HEK293 (cell line): ENCODE measurements around the gene HOXA11.
A peak's percentile ranks its signal among the peaks of the same experiment; 100 is the strongest.

Source experiments
- CTCF ChIA-PET: fragments of 350-600 bp; formaldehyde crosslinking; extraction: SDS; loops from one replicate; lab custom pipeline; 2021; ENCODE audit warnings: antibody characterized with exemption; lab: Yijun Ruan, JAX
- POLR2A ChIA-PET: fragments of 300-600 bp; formaldehyde crosslinking; extraction: SDS; loops from one replicate; lab custom pipeline; 2020; ENCODE audit warnings: antibody characterized with exemption, inconsistent platforms; lab: Yijun Ruan, JAX
- H3K27ac ChIP-seq: fragments of 200-500 bp; sonication (Bioruptor generic); 2 replicates; pipeline ENCODE4 v1.5.1; 2014; ENCODE audit warnings: low read depth, low read length, control low read depth, inconsistent platforms; ENCODE audit errors: extremely low read depth
- H3K36me3 ChIP-seq, 2 experiments: fragments of 200-500 bp in 1 of 2; sonication (Bioruptor generic) in 1 of 2; 1 replicate in 1 of 2; 2 replicates in 1 of 2; pipeline ENCODE4 v1.5.1; 2014 to 2017; ENCODE audit warnings: inconsistent platforms in 2 of 2, low read length in 2 of 2; ENCODE audit not compliant: control insufficient read depth in 2 of 2, insufficient read depth in 1 of 2
- H3K4me1 ChIP-seq: fragments of 200-500 bp; sonication (Bioruptor generic); 2 replicates; pipeline ENCODE4 v1.5.1; 2014; ENCODE audit warnings: mild to moderate bottlenecking, low read length, inconsistent platforms; ENCODE audit not compliant: control insufficient read depth, insufficient read depth
- H3K4me3 ChIP-seq: 2 replicates; pipeline ENCODE4 v1.5.1; 2011; ENCODE audit warnings: low read depth, mild to moderate bottlenecking, control low read depth, low read length, moderate library complexity
- H3K9me3 ChIP-seq: fragments of 200-500 bp; sonication (Bioruptor generic); 2 replicates; pipeline ENCODE4 v1.5.1; 2014; ENCODE audit warnings: low read depth, low read length, inconsistent platforms; ENCODE audit not compliant: control insufficient read depth, insufficient read depth
- CTCF ChIP-seq: fragments of 450-650 bp; formaldehyde crosslinking; IDR thresholded peaks from 2 replicates; pipeline ENCODE4 v1.5.1; 2016; ENCODE audit warnings: missing biosample characterization, missing genetic modification characterization
- GLIS2 ChIP-seq: fragments of 450-650 bp; formaldehyde crosslinking; IDR thresholded peaks from 2 replicates; pipeline ENCODE4 v1.5.1; 2016; ENCODE audit warnings: missing biosample characterization, missing genetic modification characterization
- KLF1 ChIP-seq: fragments of 450-650 bp; formaldehyde crosslinking; IDR thresholded peaks from 2 replicates; pipeline ENCODE4 v1.5.1; 2016; ENCODE audit warnings: missing biosample characterization, missing genetic modification characterization
- KLF7 ChIP-seq: fragments of 450-650 bp; formaldehyde crosslinking; IDR thresholded peaks from 2 replicates; pipeline ENCODE4 v1.5.1; 2016; ENCODE audit warnings: missing biosample characterization, missing genetic modification characterization, borderline replicate concordance
- PRDM2 ChIP-seq: fragments of 450-650 bp; formaldehyde crosslinking; IDR thresholded peaks from 2 replicates; pipeline ENCODE4 v1.5.1; 2016; ENCODE audit warnings: missing biosample characterization, missing genetic modification characterization, borderline replicate concordance
- TRIM28 ChIP-seq: IDR thresholded peaks from 2 replicates; pipeline ENCODE4 v1.6.1; 2011; ENCODE audit warnings: low read length, control low read depth, borderline replicate concordance
- ZBTB48 ChIP-seq: fragments of 450-650 bp; formaldehyde crosslinking; IDR thresholded peaks from 2 replicates; pipeline ENCODE4 v1.5.1; 2016; ENCODE audit warnings: missing biosample characterization, missing genetic modification characterization
- ZBTB49 ChIP-seq: fragments of 450-650 bp; formaldehyde crosslinking; IDR thresholded peaks from 2 replicates; pipeline ENCODE4 v1.5.1; 2016; ENCODE audit warnings: missing biosample characterization, missing genetic modification characterization, low read depth
- ZNF2 ChIP-seq: fragments of 450-650 bp; formaldehyde crosslinking; IDR thresholded peaks from 2 replicates; pipeline ENCODE4 v1.5.1; 2016; ENCODE audit warnings: missing biosample characterization, missing genetic modification characterization
- ZNF266 ChIP-seq: fragments of 450-650 bp; formaldehyde crosslinking; IDR thresholded peaks from 2 replicates; pipeline ENCODE4 v1.5.1; 2016; ENCODE audit warnings: missing biosample characterization, missing genetic modification characterization, low read depth
- ZNF280C ChIP-seq: fragments of 450-650 bp; formaldehyde crosslinking; IDR thresholded peaks from 2 replicates; pipeline ENCODE4 v1.5.1; 2016; ENCODE audit warnings: missing biosample characterization, missing genetic modification characterization
- ZNF354C ChIP-seq: fragments of 450-650 bp; formaldehyde crosslinking; IDR thresholded peaks from 2 replicates; pipeline ENCODE4 v1.5.1; 2016; ENCODE audit warnings: missing biosample characterization, missing genetic modification characterization, low read depth, borderline replicate concordance
- ZNF366 ChIP-seq: fragments of 450-650 bp; formaldehyde crosslinking; conservative IDR thresholded peaks from 2 replicates; pipeline ENCODE4 v1.5.1; 2016; ENCODE audit warnings: missing biosample characterization, missing genetic modification characterization
- ZNF426 ChIP-seq: fragments of 450-650 bp; formaldehyde crosslinking; IDR thresholded peaks from 2 replicates; pipeline ENCODE4 v1.5.1; 2017; ENCODE audit warnings: missing biosample characterization, missing genetic modification characterization, mild to moderate bottlenecking, inconsistent platforms, moderate library complexity
- ZNF449 ChIP-seq: fragments of 450-650 bp; formaldehyde crosslinking; IDR thresholded peaks from 2 replicates; pipeline ENCODE4 v1.5.1; 2017; ENCODE audit warnings: missing biosample characterization, mild to moderate bottlenecking, missing genetic modification characterization, moderate library complexity
- ZNF560 ChIP-seq: fragments of 450-650 bp; formaldehyde crosslinking; IDR thresholded peaks from 2 replicates; pipeline ENCODE4 v1.5.1; 2017; ENCODE audit warnings: missing biosample characterization, missing genetic modification characterization, borderline replicate concordance
- ZNF580 ChIP-seq: fragments of 450-650 bp; formaldehyde crosslinking; IDR thresholded peaks from 2 replicates; pipeline ENCODE4 v1.5.1; 2016; ENCODE audit warnings: missing biosample characterization, missing genetic modification characterization
- ZNF596 ChIP-seq: fragments of 450-650 bp; IDR thresholded peaks from 2 replicates; pipeline ENCODE4 v1.5.0; 2018; ENCODE audit warnings: missing biosample characterization, mild to moderate bottlenecking, missing genetic modification characterization, moderate library complexity
- ZNF626 ChIP-seq: fragments of 450-650 bp; sonication (Bioruptor Pico); formaldehyde crosslinking; IDR thresholded peaks from 2 replicates; pipeline ENCODE4 v1.5.1; 2018; ENCODE audit warnings: missing biosample characterization, missing genetic modification characterization, inconsistent platforms
- ZNF830 ChIP-seq: fragments of 450-650 bp; IDR thresholded peaks from 2 replicates; pipeline ENCODE4 v1.5.0; 2018; ENCODE audit warnings: missing biosample characterization, missing genetic modification characterization, low read depth, mild to moderate bottlenecking, moderate library complexity
- ZSCAN23 ChIP-seq: fragments of 450-650 bp; formaldehyde crosslinking; IDR thresholded peaks from 2 replicates; pipeline ENCODE4 v1.5.1; 2016; ENCODE audit warnings: missing biosample characterization, missing genetic modification characterization
- ZXDB ChIP-seq: fragments of 450-650 bp; formaldehyde crosslinking; IDR thresholded peaks from 2 replicates; pipeline ENCODE4 v1.5.1; 2016; ENCODE audit warnings: missing biosample characterization, missing genetic modification characterization

HOXA11 gene

GRCh38 chr7:27168265-27168947 lies 16.6 kb downstream of the HOXA11 start:
- peaks cover 7% of the 10 kb centered on the region; the same call in 1 of the 2 replicates for H3K4me1 ChIP-seq
- ChIA-PET POLR2A (interaction anchor here (0.6 to 11.2 kb wide), 13 partner anchors 11 to 1585 kb away, joined by 3 to 237 read pairs (median 9); partner anchors contain the start of genes CBX3, HOXA11, HOXA5 and HOXA7), CTCF (interaction anchor here (0.6 to 1.6 kb wide), 9 partner anchors 14 to 1313 kb away, joined by 3 to 7 read pairs (median 4); no protein-coding TSS in a partner anchor)
- H3K4me3 ChIP-seq, result peak overlapping the region; percentile 76
- no peaks in the 10 kb centered on the region for H3K9me3 ChIP-seq
- peak overlapping the region; percentile 100 for H3K27ac ChIP-seq
- H3K36me3 ChIP-seq, result peaks cover 15 to 41% of the 10 kb centered on the region in 2 experiments
- TF ChIP-seq ZNF830 (tag by site-specific recombination), result no peak
- 0 out of 2 replicates have a peak, but pooled peaks have one; percentile 9 for TF ChIP-seq KLF7 (tag by site-specific recombination)
- no peak for TF ChIP-seq PRDM2 (tag by site-specific recombination)
- no peak for TF ChIP-seq ZBTB49 (tag by site-specific recombination)
- no peak for TF ChIP-seq ZNF626
- no peak for TF ChIP-seq ZNF560 (tag by site-specific recombination)
- 0 out of 2 replicates have a peak, but pooled peaks have one; percentile 11 for TF ChIP-seq ZNF580 (tag by site-specific recombination)
- peak; percentile 23; the same call in 1 of the 2 replicates for TF ChIP-seq CTCF (tag by site-specific recombination)
- TF ChIP-seq ZNF266 (tag by site-specific recombination), result 0 out of 2 replicates have a peak, but pooled peaks have one; percentile 4
- peak; percentile 18; the same call in 1 of the 2 replicates for TF ChIP-seq ZSCAN23 (tag by site-specific recombination)
- TF ChIP-seq GLIS2 (tag by site-specific recombination), result peak; percentile 72
- peak; percentile 60; the same call in 1 of the 2 replicates for TF ChIP-seq ZNF2 (tag by site-specific recombination)
- TF ChIP-seq ZNF449 (tag by site-specific recombination), result 0 out of 2 replicates have a peak, but pooled peaks have one; percentile 12
- no peak for TF ChIP-seq ZXDB (tag by site-specific recombination)
- peak; percentile 13; the same call in 1 of the 2 replicates for TF ChIP-seq ZNF426 (tag by site-specific recombination)
- no peak for TF ChIP-seq TRIM28
- no peak for TF ChIP-seq KLF1 (tag by site-specific recombination)
- no peak for TF ChIP-seq ZNF354C (tag by site-specific recombination)
- no peak for TF ChIP-seq ZNF596 (tag by site-specific recombination)
- TF ChIP-seq ZNF366, result peak; percentile 99
- no peak for TF ChIP-seq ZBTB48
- no peak for TF ChIP-seq ZNF280C
